G401 (cell line): ENCODE measurements around the gene ADAMTSL1. TPM values are rescaled to one million over a fixed set of nuclear protein-coding genes. Genes with fewer than 3 reads are reported as not detected.

Experiments
- DNase-seq: peaks from one replicate; pipeline ENCODE4 v3.0.0-alpha.2; 2015; ENCODE audit warnings: low spot score
- in situ Hi-C: cut with HindIII; loops from 2 replicates; pipeline ENCODE4 v1.10.0; 2016; ENCODE audit warnings: low sequenced_read_pairs, mixed read lengths
- total RNA-seq: library from RNA; depleted of rRNA; stranded (reverse); fragments of >200 nt; shearing (Covaris generic); gene quantifications from 2 replicates; pipeline ENCODE4 v1.2.3, GENCODE V29; 2014

Gene ADAMTSL1
- total RNA-seq, 1 experiment from 2014 or later, result not detected

- no peak for DNase-seq
- in situ Hi-C loops, result no loop called here
These were observed 303.2 kb downstream of the ADAMTSL1 start for GRCh38 chr9:18776836-18777820.

- in situ Hi-C loops, result no loop called here
- DNase-seq, result no peak
These were observed 304.2 kb downstream of the ADAMTSL1 start for GRCh38 chr9:18778147-18778546.

- DNase-seq, result no peak
- in situ Hi-C loops, result no loop called here
These were observed 304.9 kb downstream of the ADAMTSL1 start for GRCh38 chr9:18778846-18779245.

GRCh38 chr9:18783909-18784308, 310.0 kb downstream of the ADAMTSL1 start:
- no peak for DNase-seq
- in situ Hi-C loops, result no loop called here

- in situ Hi-C loops, result no loop called here
- no peak for DNase-seq
These were observed 311.7 kb downstream of the ADAMTSL1 start for GRCh38 chr9:18785604-18786003.

- in situ Hi-C loops, result no loop called here
- no peak for DNase-seq
These were observed 312.2 kb downstream of the ADAMTSL1 start for GRCh38 chr9:18786196-18786595.

- no peak for DNase-seq
- in situ Hi-C loops, result no loop called here
These were observed 313.1 kb downstream of the ADAMTSL1 start for GRCh38 chr9:18786911-18787650.

- no peak for DNase-seq
- in situ Hi-C loops, result no loop called here
These were observed 314.3 kb downstream of the ADAMTSL1 start for GRCh38 chr9:18788256-18788655.

GRCh38 chr9:18791074-18791473, 317.1 kb downstream of the ADAMTSL1 start:
- no peak for DNase-seq
- in situ Hi-C loops, result no loop called here

- in situ Hi-C loops, result no loop called here
- DNase-seq, result no peak
These were observed 319.2 kb downstream of the ADAMTSL1 start for GRCh38 chr9:18793122-18793521.

- in situ Hi-C loops, result no loop called here
These were observed 322.2 kb downstream of the ADAMTSL1 start for GRCh38 chr9:18795947-18796671.

GRCh38 chr9:18796696-18797270, 322.8 kb downstream of the ADAMTSL1 start:
- in situ Hi-C loops, result no loop called here
- no peak for DNase-seq

More at GRCh38 chr9:18795947-18796671, 322.2 kb downstream of the ADAMTSL1 start:
- no peak for DNase-seq

- no peak for DNase-seq
These were observed 324.2 kb downstream of the ADAMTSL1 start for GRCh38 chr9:18798106-18798505.

GRCh38 chr9:18798508-18799290, 324.7 kb downstream of the ADAMTSL1 start:
- in situ Hi-C loops, result no loop called here
- peak; percentile 91 for DNase-seq

More at GRCh38 chr9:18798106-18798505, 324.2 kb downstream of the ADAMTSL1 start:
- in situ Hi-C loops, result no loop called here

GRCh38 chr9:18799428-18799827, 325.5 kb downstream of the ADAMTSL1 start:
- DNase-seq, result no peak
- in situ Hi-C loops, result no loop called here

GRCh38 chr9:18800579-18800978, 326.6 kb downstream of the ADAMTSL1 start:
- DNase-seq, result no peak
- in situ Hi-C loops, result no loop called here

- in situ Hi-C loops, result no loop called here
- no peak for DNase-seq
These were observed 331.4 kb downstream of the ADAMTSL1 start for GRCh38 chr9:18805386-18805785.
